H1 (cell line): ENCODE results near the gene DIDO1. TPM values are rescaled to one million over a fixed set of nuclear protein-coding genes. Genes with fewer than 3 reads are reported as not detected.

Experiments
- CTCF ChIA-PET: fragments of 300-600 bp; sonication (Branson Sonifier 250); formaldehyde crosslinking; loops from one replicate; lab custom pipeline; 2021; ENCODE audit not compliant: partially characterized antibody; lab: Charles Lee
- POLR2A ChIA-PET: fragments of 300-600 bp; sonication (Branson Sonifier 250); formaldehyde crosslinking; loops from one replicate; lab custom pipeline; 2021; ENCODE audit warnings: inconsistent platforms; ENCODE audit not compliant: partially characterized antibody; lab: Charles Lee
- DNase-seq, 2 experiments: peaks; one replicate each; pipeline versions ENCODE4 v3.0.0 to v3.0.0-alpha.2; 2010 to 2022; ENCODE audit warnings: low spot score in 2 of 2, low read depth in 1 of 2, mixed read lengths in 1 of 2
- FAIRE-seq: peaks from 2 replicates; lab custom pipeline; 2011; peaks lifted over from hg19 to GRCh38; lab: Jason Lieb, UNC
- H2AFZ ChIP-seq: 2 replicates; pipeline ENCODE4 v1.8.1; 2012; ENCODE audit warnings: low read length, inconsistent platforms
- H2AK5ac ChIP-seq: 2 replicates; pipeline ENCODE4 v1.6.1; 2013; ENCODE audit warnings: low read depth, low read length
- H2BK120ac ChIP-seq: replicated peaks from 2 replicates; pipeline ENCODE3; 2013; ENCODE audit warnings: low read depth, low read length, inconsistent platforms
- H2BK12ac ChIP-seq: 2 replicates; pipeline ENCODE4 v1.6.1; 2013; ENCODE audit warnings: low read depth, low read length
- H2BK15ac ChIP-seq: 2 replicates; pipeline ENCODE4 v1.6.1; 2013; ENCODE audit warnings: low read length
- H2BK20ac ChIP-seq: 2 replicates; pipeline ENCODE4 v1.6.1; 2013; ENCODE audit warnings: low read length
- H2BK5ac ChIP-seq: 2 replicates; pipeline ENCODE4 v1.6.1; 2013; ENCODE audit warnings: low read depth, low read length
- H3K14ac ChIP-seq: 2 replicates; pipeline ENCODE4 v1.6.1; 2013; ENCODE audit warnings: inconsistent platforms; ENCODE audit not compliant: insufficient read length
- H3K18ac ChIP-seq: 2 replicates; pipeline ENCODE4 v1.6.1; 2013; ENCODE audit warnings: low read length; ENCODE audit errors: extremely low read depth
- H3K23ac ChIP-seq: 2 replicates; pipeline ENCODE4 v1.6.1; 2013; ENCODE audit warnings: inconsistent platforms; ENCODE audit not compliant: insufficient read length
- H3K23me2 ChIP-seq: 2 replicates; pipeline ENCODE4 v1.6.1; 2013; ENCODE audit warnings: low read depth, low read length
- H3K27ac ChIP-seq: 2 replicates; pipeline ENCODE4 v1.6.1; 2011; ENCODE audit warnings: low read depth, low read length, inconsistent platforms
- H3K27me3 ChIP-seq, 4 experiments: replicated peaks in 1 of 4; 1 replicate in 1 of 4; 2 replicates in 3 of 4; pipeline versions ENCODE4 v1.6.1 to v1.8.1; 2011 to 2013; ENCODE audit warnings: low read length in 3 of 4, mild to moderate bottlenecking in 3 of 4, inconsistent platforms in 2 of 4, mixed read lengths in 2 of 4, moderate library complexity in 1 of 4; ENCODE audit not compliant: control insufficient read depth in 3 of 4, insufficient read depth in 3 of 4; ENCODE audit errors: extremely low read depth in 1 of 4
- H3K36me3 ChIP-seq, 4 experiments: 2 replicates each; pipeline versions ENCODE4 v1.6.1 to v1.8.1; 2011 to 2013; ENCODE audit warnings: mild to moderate bottlenecking in 4 of 4, low read length in 3 of 4, moderate library complexity in 2 of 4, control low read depth in 1 of 4, inconsistent platforms in 1 of 4; ENCODE audit not compliant: insufficient read depth in 4 of 4, control insufficient read depth in 2 of 4
- H3K4ac ChIP-seq: replicated peaks from 2 replicates; pipeline ENCODE3; 2013; ENCODE audit warnings: low read length, low read depth, mixed read lengths, inconsistent platforms; ENCODE audit not compliant: insufficient read length
- H3K4me1 ChIP-seq, 4 experiments: replicated peaks in 1 of 4; 1 replicate in 1 of 4; 2 replicates in 3 of 4; pipeline versions ENCODE4 v1.6.1 to v1.8.1; 2011 to 2013; ENCODE audit warnings: low read length in 3 of 4, inconsistent platforms in 2 of 4, mixed read lengths in 1 of 4; ENCODE audit not compliant: insufficient read depth in 4 of 4, control insufficient read depth in 3 of 4
- H3K4me2 ChIP-seq, 2 experiments: 2 replicates each; pipeline versions ENCODE4 v1.6.1 to v1.8.1; 2011 to 2013; ENCODE audit warnings: low read depth in 2 of 2, low read length in 2 of 2, control low read depth in 1 of 2, inconsistent platforms in 1 of 2, mild to moderate bottlenecking in 1 of 2; ENCODE audit not compliant: insufficient read depth in 1 of 2
- H3K4me3 ChIP-seq, 4 experiments: fragments of 200-600, 300-600 bp in 1 of 4; sonication (generic), shearing (Covaris generic), sonication (Bioruptor Twin) in 1 of 4; 2 replicates each; pipeline versions ENCODE4 v1.5.1 to v1.8.1; 2011 to 2016; ENCODE audit warnings: low read length in 4 of 4, low read depth in 3 of 4, control low read depth in 2 of 4, inconsistent platforms in 2 of 4, mild to moderate bottlenecking in 2 of 4, mixed read lengths in 1 of 4, moderate library complexity in 1 of 4; ENCODE audit not compliant: insufficient read depth in 2 of 4; ENCODE audit errors: extremely low read depth in 1 of 4
- H3K56ac ChIP-seq: replicated peaks from 2 replicates; pipeline ENCODE3; 2013; ENCODE audit warnings: low read depth, mild to moderate bottlenecking, mixed read lengths, low read length, inconsistent platforms; ENCODE audit not compliant: insufficient read length
- H3K79me1 ChIP-seq: 2 replicates; pipeline ENCODE4 v1.6.1; 2013; ENCODE audit warnings: low read depth, low read length, control low read depth
- H3K79me2 ChIP-seq, 2 experiments: 2 replicates each; pipeline versions ENCODE4 v1.6.1 to v1.8.1; 2012 to 2013; ENCODE audit warnings: low read length in 2 of 2, mild to moderate bottlenecking in 2 of 2, inconsistent platforms in 1 of 2; ENCODE audit not compliant: insufficient read depth in 2 of 2, control insufficient read depth in 1 of 2
- H3K9ac ChIP-seq, 4 experiments: replicated peaks in 1 of 4; 1 replicate in 1 of 4; 2 replicates in 3 of 4; pipeline versions ENCODE4 v1.6.1 to v1.8.1; 2011 to 2013; ENCODE audit warnings: low read depth in 3 of 4, low read length in 3 of 4, control low read depth in 2 of 4, mild to moderate bottlenecking in 2 of 4, moderate library complexity in 2 of 4, inconsistent platforms in 1 of 4; ENCODE audit errors: extremely low read depth in 1 of 4
- H3K9me3 ChIP-seq, 2 experiments: 2 replicates each; pipeline versions ENCODE4 v1.6.1 to v1.8.1; 2012 to 2013; ENCODE audit warnings: mild to moderate bottlenecking in 2 of 2, moderate library complexity in 2 of 2, control low read depth in 1 of 2, inconsistent platforms in 1 of 2, low read depth in 1 of 2, low read length in 1 of 2, mixed read lengths in 1 of 2; ENCODE audit not compliant: insufficient read depth in 2 of 2
- H4K20me1 ChIP-seq, 2 experiments: replicated peaks in 1 of 2; 2 replicates each; pipeline versions ENCODE3 to v1.8.1; 2011 to 2013; ENCODE audit warnings: inconsistent platforms in 2 of 2, low read length in 2 of 2, mild to moderate bottlenecking in 1 of 2; ENCODE audit not compliant: insufficient read depth in 2 of 2, control insufficient read depth in 1 of 2
- H4K5ac ChIP-seq: 2 replicates; pipeline ENCODE4 v1.6.1; 2013; ENCODE audit warnings: low read length, low read depth, mixed read lengths, inconsistent platforms; ENCODE audit not compliant: insufficient read length
- H4K8ac ChIP-seq: 2 replicates; pipeline ENCODE4 v1.8.0; 2013; ENCODE audit warnings: mild to moderate bottlenecking, moderate library complexity, low read length, inconsistent platforms; ENCODE audit not compliant: insufficient read depth; ENCODE audit errors: extremely low read depth
- H4K91ac ChIP-seq: replicated peaks from 2 replicates; pipeline ENCODE3; 2013; ENCODE audit warnings: low read length, mixed read lengths, inconsistent platforms; ENCODE audit not compliant: insufficient read length
- ASH2L ChIP-seq: fragments of 200-600, 300-600 bp; sonication (generic); IDR thresholded peaks from one replicate; pipeline ENCODE4 v1.7.1; 2017; ENCODE audit warnings: low read length
- BACH1 ChIP-seq: IDR thresholded peaks from 2 replicates; pipeline ENCODE4 v1.6.1; 2012; ENCODE audit warnings: low read length, improper control_type of control experiment
- CEBPB ChIP-seq: IDR thresholded peaks from 2 replicates; pipeline ENCODE4 v1.6.1; 2012; ENCODE audit warnings: low read depth, low read length
- CTBP2 ChIP-seq: IDR thresholded peaks from 2 replicates; pipeline ENCODE4 v1.7.0; 2011; ENCODE audit warnings: borderline replicate concordance, mild to moderate bottlenecking, moderate library complexity, mixed read lengths, low read length; ENCODE audit not compliant: insufficient read depth, insufficient read length
- EGR1 ChIP-seq: IDR thresholded peaks from 2 replicates; pipeline ENCODE4 v1.6.1; 2011; ENCODE audit warnings: low read depth, low read length, borderline replicate concordance
- HDAC6 ChIP-seq: IDR thresholded peaks from one replicate; pipeline ENCODE4 v1.7.1; 2012; ENCODE audit warnings: low read depth, mild to moderate bottlenecking, inconsistent platforms, low read length, moderate library complexity
- KDM1A ChIP-seq: fragments of 200-600, 300-600 bp; sonication (generic); IDR thresholded peaks from 2 replicates; pipeline ENCODE4 v1.7.1; 2016; ENCODE audit warnings: mild to moderate bottlenecking, low read length, borderline replicate concordance
- NRF1 ChIP-seq: IDR thresholded peaks from 2 replicates; pipeline ENCODE4 v1.6.1; 2011; ENCODE audit warnings: mild to moderate bottlenecking, low read depth, low read length, improper control_type of control experiment
- SIN3A ChIP-seq, 2 experiments: IDR thresholded peaks in 1 of 2; conservative IDR thresholded peaks in 1 of 2; 2 replicates each; pipeline ENCODE4 v1.6.1; 2011 to 2012; ENCODE audit warnings: low read length in 2 of 2, improper control_type of control experiment in 1 of 2, low read depth in 1 of 2, mild to moderate bottlenecking in 1 of 2
- SP2 ChIP-seq: IDR thresholded peaks from 2 replicates; pipeline ENCODE4 v1.6.1; 2012; ENCODE audit warnings: mild to moderate bottlenecking, low read length, inconsistent platforms
- WGBS, 2 experiments: shearing (Covaris generic) in 1 of 2; methylation state at CpG; one replicate each; pipeline versions ENCODE4 v1.1.6 to v1.1.7; 2013 to 2015; ENCODE audit warnings: low lambda C conversion rate in 2 of 2, mixed read lengths in 2 of 2, inconsistent platforms in 1 of 2, low coverage in 1 of 2, missing lambda C conversion rate in 1 of 2; ENCODE audit not compliant: insufficient replicate concordance in 2 of 2, insufficient coverage in 1 of 2, insufficient read length in 1 of 2; ENCODE audit errors: extremely low coverage in 1 of 2, missing lambda C conversion rate in 1 of 2; 5-methylcytosine and 5-hydroxymethylcytosine counted together
- polyA plus RNA-seq, 7 experiments: library from polyadenylated mRNA; depleted of rRNA in 3 of 7; stranded (reverse) in 5 of 7; unstranded in 2 of 7; fragments of >200 nt in 5 of 7; fragments of 200-250 nt in 2 of 7; gene quantifications; 1 replicate in 5 of 7; 2 replicates in 1 of 7; 4 replicates in 1 of 7; pipeline versions ENCODE4 v1.2.1 to v1.2.3, GENCODE V29; 2011 to 2013; ENCODE audit warnings: missing spikeins in 2 of 7, mixed read lengths in 2 of 7
- total RNA-seq: library from RNA; stranded (reverse); fragmentation: NEBNext Ultra II Directional; extraction: Animal tissue kit (Norgen Biotek cat#: 25700); gene quantifications from 2 replicates; pipeline ENCODE4 v1.2.1, GENCODE V29; 2021
- TF ChIP-seq, protein P1 (sequence below): IDR thresholded peaks from 2 replicates; pipeline ENCODE4 v1.6.1; 2012; ENCODE audit warnings: low read length, inconsistent platforms

The DIDO1 gene
- total and polyA plus RNA-seq, 2 of the 8 experiments (the other 6 are each of a cell fraction or from before 2014, with no cell fraction given): 53.6 to 82.8 TPM

DNA sequence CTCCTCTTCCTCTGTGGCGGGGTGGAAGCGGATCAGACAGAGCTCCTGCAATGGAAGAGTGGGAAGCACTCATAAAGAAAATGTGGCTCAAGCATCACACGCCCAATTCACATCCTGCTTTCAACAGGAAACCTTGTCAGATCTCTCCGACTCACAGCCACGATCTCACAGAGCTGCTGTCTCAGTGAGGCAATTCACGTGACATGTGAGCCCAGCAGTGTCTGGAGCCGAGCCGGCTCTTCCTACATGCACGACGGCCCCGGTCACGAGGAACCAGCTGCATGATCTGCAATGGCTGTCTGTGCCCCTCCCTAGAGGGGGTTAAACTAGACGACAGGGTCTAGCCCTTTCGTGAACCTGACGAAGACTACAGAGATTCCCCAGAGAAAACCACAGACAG is 35.2 kb downstream of the DIDO1 start:
- no peak overlapping the region for H2BK120ac ChIP-seq
- ChIA-PET CTCF (interaction anchor here (0.6 to 6.4 kb wide), 5 partner anchors 9 to 23 kb away, joined by 3 to 56 read pairs (median 8); no protein-coding TSS in a partner anchor), POLR2A (interaction anchor here (1.3 to 8.5 kb wide), 3 partner anchors 9 to 14 kb away, joined by 3 to 88 read pairs (median 4); no protein-coding TSS in a partner anchor)
- H3K56ac ChIP-seq: no peak overlapping the region
- 93% methylated on average over 15 of the region's 15 CpGs; no CpG with 5 or more reads in 1 of the 2 experiments for whole genome bisulfite sequencing, 2 experiments
- H2AK5ac ChIP-seq: no peak overlapping the region
- no peak overlapping the region for H3K9ac ChIP-seq
- no peaks in the 10 kb centered on the region for H3K79me1 ChIP-seq
- peaks cover 6 to 8% of the 10 kb centered on the region in 2 experiments for H4K20me1 ChIP-seq
- H3K4ac ChIP-seq: no peak overlapping the region
- H3K14ac ChIP-seq: no peak overlapping the region
- no peak overlapping the region for H4K8ac ChIP-seq
- H3K27ac ChIP-seq: no peak overlapping the region
- peaks cover 62 to 83% (median 74%) of the 10 kb centered on the region in 4 experiments for H3K36me3 ChIP-seq
- no peak overlapping the region for H3K4me3 ChIP-seq
- H2AFZ ChIP-seq: no peak overlapping the region
- no peak overlapping the region for H2BK20ac ChIP-seq
- H2BK5ac ChIP-seq: no peak overlapping the region
- no peaks in the 10 kb centered on the region for H3K27me3 ChIP-seq
- no peak overlapping the region for H4K91ac ChIP-seq
- H3K23ac ChIP-seq: no peak overlapping the region
- H3K18ac ChIP-seq: no peak overlapping the region
- no peak for DNase-seq
- no peak overlapping the region for H4K5ac ChIP-seq
- H3K23me2 ChIP-seq: no peaks in the 10 kb centered on the region
- peaks cover 0 to 3% of the 10 kb centered on the region in 2 experiments; a peak in 1 of 4 replicates for H3K9me3 ChIP-seq
- no peak overlapping the region for H3K4me2 ChIP-seq
- H2BK12ac ChIP-seq: no peak overlapping the region
- no peak for FAIRE-seq
- H3K4me1 ChIP-seq: peaks cover 0 to 1% (median 0%) of the 10 kb centered on the region in 4 experiments; a peak in 2 of 7 replicates
- no peak overlapping the region for H2BK15ac ChIP-seq
- H3K79me2 ChIP-seq: no peaks in the 10 kb centered on the region
- no peak for TF ChIP-seq CEBPB
- no peak for TF ChIP-seq EGR1
- no peak for TF ChIP-seq KDM1A
- TF ChIP-seq CTBP2: no peak
- no peak for TF ChIP-seq SP2
- no peak for TF ChIP-seq NRF1
- TF ChIP-seq ASH2L: no peak
- TF ChIP-seq BACH1: no peak
- TF ChIP-seq, protein P1, sequence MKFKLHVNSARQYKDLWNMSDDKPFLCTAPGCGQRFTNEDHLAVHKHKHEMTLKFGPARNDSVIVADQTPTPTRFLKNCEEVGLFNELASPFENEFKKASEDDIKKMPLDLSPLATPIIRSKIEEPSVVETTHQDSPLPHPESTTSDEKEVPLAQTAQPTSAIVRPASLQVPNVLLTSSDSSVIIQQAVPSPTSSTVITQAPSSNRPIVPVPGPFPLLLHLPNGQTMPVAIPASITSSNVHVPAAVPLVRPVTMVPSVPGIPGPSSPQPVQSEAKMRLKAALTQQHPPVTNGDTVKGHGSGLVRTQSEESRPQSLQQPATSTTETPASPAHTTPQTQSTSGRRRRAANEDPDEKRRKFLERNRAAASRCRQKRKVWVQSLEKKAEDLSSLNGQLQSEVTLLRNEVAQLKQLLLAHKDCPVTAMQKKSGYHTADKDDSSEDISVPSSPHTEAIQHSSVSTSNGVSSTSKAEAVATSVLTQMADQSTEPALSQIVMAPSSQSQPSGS: no peak
- TF ChIP-seq SIN3A (conservative IDR thresholded peaks at IDR 0.05 in 1 of 2, IDR thresholded peaks at IDR 0.05 in 1 of 2; ENCODE audit: low read depth in 1 of 2, low read length in 2 of 2): no peak
- no peak for TF ChIP-seq HDAC6
